NCI-H1092 treated with DMSO at 0.1 percent for 48 hours (cell line): ENCODE results near the gene SPATA19.

Experiments used
- DNase-seq: peaks from one replicate; lab custom pipeline; 2025; lab: John Stamatoyannopoulos, UW

SPATA19 gene

GRCh38 chr11:133818302-133818701 is 27.0 kb downstream of the SPATA19 start:
- DNase-seq: no peak

GRCh38 chr11:133817449-133817848 is 27.9 kb downstream of the SPATA19 start:
- DNase-seq: no peak

- DNase-seq: no peak
Observed at GRCh38 chr11:133816146-133816870, 29.0 kb downstream of the SPATA19 start.

GRCh38 chr11:133815636-133816035 is 29.7 kb downstream of the SPATA19 start:
- no peak for DNase-seq

- no peak for DNase-seq
Observed at GRCh38 chr11:133814588-133815100, 30.7 kb downstream of the SPATA19 start.

GRCh38 chr11:133811850-133812685 is 33.2 kb downstream of the SPATA19 start:
- no peak for DNase-seq

- no peak for DNase-seq
Observed at GRCh38 chr11:133810766-133811165, 34.5 kb downstream of the SPATA19 start.

- DNase-seq: peak; percentile 33
Observed at GRCh38 chr11:133809569-133810491, 35.5 kb downstream of the SPATA19 start.

GRCh38 chr11:133808393-133809140 is 36.7 kb downstream of the SPATA19 start:
- DNase-seq: no peak

GRCh38 chr11:133803026-133803425 is 42.3 kb downstream of the SPATA19 start:
- no peak for DNase-seq

GRCh38 chr11:133801356-133801755 is 44.0 kb downstream of the SPATA19 start:
- DNase-seq: no peak

- DNase-seq: no peak
Observed at GRCh38 chr11:133800666-133801065, 44.6 kb downstream of the SPATA19 start.

- DNase-seq: no peak
Observed at GRCh38 chr11:133797554-133797953, 47.8 kb downstream of the SPATA19 start.

- DNase-seq: no peak
Observed at GRCh38 chr11:133796043-133796795, 49.1 kb downstream of the SPATA19 start.

- DNase-seq: no peak
Observed at GRCh38 chr11:133795088-133795487, 50.2 kb downstream of the SPATA19 start.

- no peak for DNase-seq
Observed at GRCh38 chr11:133794205-133794604, 51.1 kb downstream of the SPATA19 start.

GRCh38 chr11:133793271-133794035 is 51.9 kb downstream of the SPATA19 start:
- DNase-seq: no peak

- DNase-seq: no peak
Observed at GRCh38 chr11:133790995-133791394, 54.3 kb downstream of the SPATA19 start.
